ENCODE results near the gene PIK3CA. TPM values are rescaled to one million over a fixed set of nuclear protein-coding genes. Genes with fewer than 3 reads are reported as not detected.

Gene PIK3CA
- polyA plus RNA-seq, 3 donors = 7.4 to 9.5 (median 9.4) TPM

- Mint-ChIP-seq H3K4me3 (no peak overlapping the region), H3K27ac (no peak overlapping the region), H3K36me3 (no peaks in the 10 kb centered on the region), H3K27me3 (ENCODE audit: low read depth in 3 of 3) (peaks cover 1 to 3% (median 2%) of the 10 kb centered on the region in 3 donors), H3K9me3 (peaks cover 1 to 9% (median 4%) of the 10 kb centered on the region in 7 donors), H3K4me1 (no peaks in the 10 kb centered on the region)
- no peaks in the 10 kb centered on the region for H3K27me3 ChIP-seq (ENCODE audit: control insufficient read depth in 2 of 2, insufficient read depth in 2 of 2, low read length in 2 of 2)
- intact Hi-C loops (cut with micrococcal nuclease) = no loop called here
- no peaks in the 10 kb centered on the region for H3K9me3 ChIP-seq (replicated peaks in 1 of 2; ENCODE audit: control insufficient read depth in 1 of 2, insufficient read depth in 1 of 2, low read length in 2 of 2)
- DNase-seq = no peak
- no peak overlapping the region for H2AFZ ChIP-seq (ENCODE audit: insufficient read depth, low read depth, low read length, poor library complexity, severe bottlenecking)
- no peak overlapping the region for H3K4me3 ChIP-seq (replicated peaks in 1 of 3; ENCODE audit: low read depth in 2 of 3, low read length in 3 of 3)
- H3K27ac ChIP-seq (ENCODE audit: low read depth in 1 of 2, low read length in 2 of 2) = no peak overlapping the region
- H3K79me2 ChIP-seq (ENCODE audit: insufficient read depth, low read length) = no peaks in the 10 kb centered on the region
- no peak overlapping the region for H3K9ac ChIP-seq (ENCODE audit: insufficient read depth, low read length, poor library complexity, severe bottlenecking)
- H3K4me2 ChIP-seq (replicated peaks; ENCODE audit: extremely low read depth, low read length, poor library complexity, severe bottlenecking) = no peak overlapping the region
- TF ChIP-seq, protein P1, sequence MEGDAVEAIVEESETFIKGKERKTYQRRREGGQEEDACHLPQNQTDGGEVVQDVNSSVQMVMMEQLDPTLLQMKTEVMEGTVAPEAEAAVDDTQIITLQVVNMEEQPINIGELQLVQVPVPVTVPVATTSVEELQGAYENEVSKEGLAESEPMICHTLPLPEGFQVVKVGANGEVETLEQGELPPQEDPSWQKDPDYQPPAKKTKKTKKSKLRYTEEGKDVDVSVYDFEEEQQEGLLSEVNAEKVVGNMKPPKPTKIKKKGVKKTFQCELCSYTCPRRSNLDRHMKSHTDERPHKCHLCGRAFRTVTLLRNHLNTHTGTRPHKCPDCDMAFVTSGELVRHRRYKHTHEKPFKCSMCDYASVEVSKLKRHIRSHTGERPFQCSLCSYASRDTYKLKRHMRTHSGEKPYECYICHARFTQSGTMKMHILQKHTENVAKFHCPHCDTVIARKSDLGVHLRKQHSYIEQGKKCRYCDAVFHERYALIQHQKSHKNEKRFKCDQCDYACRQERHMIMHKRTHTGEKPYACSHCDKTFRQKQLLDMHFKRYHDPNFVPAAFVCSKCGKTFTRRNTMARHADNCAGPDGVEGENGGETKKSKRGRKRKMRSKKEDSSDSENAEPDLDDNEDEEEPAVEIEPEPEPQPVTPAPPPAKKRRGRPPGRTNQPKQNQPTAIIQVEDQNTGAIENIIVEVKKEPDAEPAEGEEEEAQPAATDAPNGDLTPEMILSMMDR (IDR thresholded peaks at IDR 0.05) = no peak
- WGBS (ENCODE audit: insufficient coverage) = no CpG with 5 or more reads among the region's 3 CpGs
- H4K20me1 ChIP-seq (ENCODE audit: insufficient read depth, low read length) = no peaks in the 10 kb centered on the region
- no peaks in the 10 kb centered on the region for H3K4me1 ChIP-seq (ENCODE audit: control insufficient read depth in 1 of 2, insufficient read depth in 2 of 2, low read length in 2 of 2)
- no peaks in the 10 kb centered on the region for H3K36me3 ChIP-seq (replicated peaks in 1 of 2; ENCODE audit: control insufficient read depth in 1 of 2, insufficient read depth in 2 of 2, low read length in 2 of 2)
Measured at GRCh38 chr3:179107617-179108016, 40.5 kb upstream of the PIK3CA start.

GRCh38 chr3:179108086-179108485 lies 40.1 kb upstream of the PIK3CA start:
- H3K79me2 ChIP-seq (ENCODE audit: insufficient read depth, low read length) = no peaks in the 10 kb centered on the region
- no peak for DNase-seq
- Mint-ChIP-seq H3K27ac (no peak overlapping the region), H3K4me1 (no peaks in the 10 kb centered on the region), H3K27me3 (ENCODE audit: low read depth in 3 of 3) (peaks cover 1 to 3% (median 2%) of the 10 kb centered on the region in 3 donors), H3K36me3 (no peaks in the 10 kb centered on the region), H3K9me3 (peaks cover 1 to 12% (median 4%) of the 10 kb centered on the region in 7 donors), H3K4me3 (no peak overlapping the region)
- no peaks in the 10 kb centered on the region for H3K27me3 ChIP-seq (ENCODE audit: control insufficient read depth in 2 of 2, insufficient read depth in 2 of 2, low read length in 2 of 2)
- H3K4me2 ChIP-seq (replicated peaks; ENCODE audit: extremely low read depth, low read length, poor library complexity, severe bottlenecking) = no peak overlapping the region
- H4K20me1 ChIP-seq (ENCODE audit: insufficient read depth, low read length) = no peaks in the 10 kb centered on the region
- no peak overlapping the region for H3K9ac ChIP-seq (ENCODE audit: insufficient read depth, low read length, poor library complexity, severe bottlenecking)
- TF ChIP-seq, protein P1 (IDR thresholded peaks at IDR 0.05) = no peak
- H3K4me1 ChIP-seq (ENCODE audit: control insufficient read depth in 1 of 2, insufficient read depth in 2 of 2, low read length in 2 of 2) = no peaks in the 10 kb centered on the region
- H3K27ac ChIP-seq (ENCODE audit: low read depth in 1 of 2, low read length in 2 of 2) = no peak overlapping the region
- H3K9me3 ChIP-seq (replicated peaks in 1 of 2; ENCODE audit: control insufficient read depth in 1 of 2, insufficient read depth in 1 of 2, low read length in 2 of 2) = no peaks in the 10 kb centered on the region
- no CpG with 5 or more reads among the region's 1 CpG for WGBS (ENCODE audit: insufficient coverage)
- H3K36me3 ChIP-seq (replicated peaks in 1 of 2; ENCODE audit: control insufficient read depth in 1 of 2, insufficient read depth in 2 of 2, low read length in 2 of 2) = no peaks in the 10 kb centered on the region
- H2AFZ ChIP-seq (ENCODE audit: insufficient read depth, low read depth, low read length, poor library complexity, severe bottlenecking) = no peak overlapping the region
- intact Hi-C loops (cut with micrococcal nuclease) = no loop called here
- H3K4me3 ChIP-seq (replicated peaks in 1 of 3; ENCODE audit: low read depth in 2 of 3, low read length in 3 of 3) = no peak overlapping the region

All from CD14-positive monocyte (primary cell).